Ishikawa (cell line): ENCODE data around the gene CIT.

Experiments used
- CEBPB ChIP-seq: IDR thresholded peaks from 2 replicates; pipeline ENCODE4 v1.6.1; 2012
- EP300 ChIP-seq: IDR thresholded peaks from 2 replicates; pipeline ENCODE4 v1.6.1; 2012; ENCODE audit warnings: borderline replicate concordance

DNA sequence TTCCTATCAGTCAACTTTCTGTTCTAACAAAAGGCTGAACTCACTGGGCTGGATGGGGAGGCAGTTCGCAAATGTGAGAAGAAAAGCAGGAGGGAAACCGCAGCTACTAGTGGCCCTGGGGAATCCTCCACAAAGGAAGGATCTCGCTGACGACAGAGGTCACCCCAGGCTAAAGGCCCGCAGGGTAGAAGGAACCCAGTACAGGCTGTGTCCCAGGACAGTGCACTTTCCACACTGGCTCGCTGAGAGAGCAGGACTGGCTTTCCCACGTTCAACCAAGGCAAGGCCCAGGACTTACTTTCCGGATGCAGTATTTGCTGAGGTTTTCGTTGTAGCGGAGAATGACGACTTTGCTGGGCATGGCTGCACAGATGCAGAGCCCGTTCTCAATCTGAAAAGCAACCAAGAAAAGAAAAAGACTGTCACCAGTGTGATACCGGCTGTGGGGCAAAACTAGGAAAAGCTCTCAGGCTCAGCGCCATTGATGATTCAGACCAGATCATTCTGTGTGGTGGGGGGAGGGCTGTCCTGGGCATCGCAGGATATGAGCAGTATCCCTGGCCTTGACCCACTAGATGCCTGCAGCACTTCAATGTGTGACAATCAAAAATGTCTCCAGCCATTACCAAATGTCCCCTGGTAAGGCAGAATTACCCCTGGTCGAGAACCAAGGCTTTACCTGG is 172.9 kb downstream of the CIT start:
- TF ChIP-seq EP300 (no peak), CEBPB (no peak)
